ENCODE results near the gene FHL3.

The FHL3 gene

GRCh38 chr1:38012363-38013226 is 7.3 kb upstream of the FHL3 start, which contains the start of gene UTP11:
UTP11 (plus strand) TSS chr1:38012734; CDS start chr1:38012803, 69 bp downstream.
- peak; percentile 96 for DNase-seq

- no peak for DNase-seq
Measured at GRCh38 chr1:38009841-38010180, 4.5 kb upstream of the FHL3 start.

GRCh38 chr1:38009088-38009840 is 4.0 kb upstream of the FHL3 start:
- no peak for DNase-seq

GRCh38 chr1:38006008-38006828 is 904 bp upstream of the FHL3 start:
- DNase-seq, result no peak

GRCh38 chr1:38004284-38005108 is 818 bp downstream of the FHL3 start:
- peak; percentile 7 for DNase-seq

- DNase-seq, result no peak
Measured at GRCh38 chr1:38003261-38004250, 1.8 kb downstream of the FHL3 start.

- DNase-seq, result peak; percentile 37
Measured at GRCh38 chr1:38000529-38001455, 4.5 kb downstream of the FHL3 start.

GRCh38 chr1:38000233-38000528 is 5.1 kb downstream of the FHL3 start:
- DNase-seq, result no peak

GRCh38 chr1:37999430-38000232 is 5.7 kb downstream of the FHL3 start:
- DNase-seq, result peak; percentile 20

GRCh38 chr1:37998913-37999429 is 6.3 kb downstream of the FHL3 start:
- DNase-seq, result no peak

GRCh38 chr1:37998089-37998808 is 7.1 kb downstream of the FHL3 start:
- no peak for DNase-seq

- DNase-seq, result no peak
Measured at GRCh38 chr1:37997256-37998088, 7.8 kb downstream of the FHL3 start.

GRCh38 chr1:37995751-37996345 is 9.5 kb downstream of the FHL3 start:
- no peak for DNase-seq

- DNase-seq, result no peak
Measured at GRCh38 chr1:37994886-37995566, 10.3 kb downstream of the FHL3 start.

- DNase-seq, result no peak
Measured at GRCh38 chr1:37989361-37989930, 15.9 kb downstream of the FHL3 start.

- DNase-seq, result no peak
Measured at GRCh38 chr1:37987679-37988078, 17.6 kb downstream of the FHL3 start.
